ENCODE data around the gene LRRC32.

GRCh38 chr11:76719281-76719680 lies 48.7 kb upstream of the LRRC32 start:
- TF ChIP-seq EZH2 (IDR thresholded peaks at IDR 0.05; ENCODE audit: insufficient read depth, poor library complexity, severe bottlenecking) (no peak), EZH2phosphoT487 (IDR thresholded peaks at IDR 0.05; ENCODE audit: insufficient read depth, low read depth) (no peak)

All from GM23248 (cell line).